MCF 10A (cell line): ENCODE data around the gene PAQR4. TPM values are rescaled to one million over a fixed set of nuclear protein-coding genes. Genes with fewer than 3 reads are reported as not detected.

Source experiments
- BruUV-seq: library from RNA; stranded (reverse); fragments of 400-500 nt; replicated peaks from 2 replicates; lab custom pipeline; 2021; lab: Mats Ljungman, UMichigan
- CTCF ChIA-PET: fragments of 300-600 bp; sonication (Branson Sonifier 250); formaldehyde crosslinking; extraction: SDS; loops from one replicate; lab custom pipeline; 2021; ENCODE audit warnings: antibody characterized with exemption, inconsistent platforms; lab: Yijun Ruan, JAX
- POLR2A ChIA-PET: fragments of 300-600, 350-650 bp; sonication (Branson Sonifier 250); formaldehyde crosslinking; extraction: SDS; loops from one replicate; lab custom pipeline; 2020; ENCODE audit warnings: antibody characterized with exemption, inconsistent platforms; lab: Yijun Ruan, JAX
- DNase-seq: peaks from one replicate; pipeline ENCODE4 v3.0.0-alpha.2; 2018; ENCODE audit not compliant: unreplicated experiment
- H3K27ac Mint-ChIP-seq: one replicate; pipeline ENCODE4 v1.8.0; 2022; ENCODE audit warnings: mild to moderate bottlenecking, low read depth, mixed read lengths; ENCODE audit not compliant: unreplicated experiment
- H3K27me3 Mint-ChIP-seq: one replicate; pipeline ENCODE4 v1.8.0; 2022; ENCODE audit warnings: mixed read lengths; ENCODE audit not compliant: insufficient read depth, unreplicated experiment
- H3K36me3 Mint-ChIP-seq: one replicate; pipeline ENCODE4 v1.8.0; 2022; ENCODE audit warnings: mild to moderate bottlenecking, moderate library complexity, mixed read lengths; ENCODE audit not compliant: insufficient read depth, unreplicated experiment
- H3K4me1 Mint-ChIP-seq: one replicate; pipeline ENCODE4 v1.8.0; 2022; ENCODE audit warnings: mixed read lengths; ENCODE audit not compliant: insufficient read depth, unreplicated experiment
- H3K4me3 Mint-ChIP-seq: one replicate; pipeline ENCODE4 v1.8.0; 2022; ENCODE audit warnings: mild to moderate bottlenecking, moderate library complexity, mixed read lengths; ENCODE audit not compliant: unreplicated experiment
- H3K9me3 Mint-ChIP-seq: one replicate; pipeline ENCODE4 v1.8.0; 2022; ENCODE audit warnings: mixed read lengths; ENCODE audit not compliant: unreplicated experiment
- CTCF ChIP-seq: fragments of 200-600 bp; IDR thresholded peaks from one replicate; pipeline ENCODE4 v1.8.0; 2022; ENCODE audit warnings: antibody characterized with exemption, mild to moderate bottlenecking; ENCODE audit not compliant: unreplicated experiment
- intact Hi-C: fragments of 100-400 bp; cut with micrococcal nuclease; formaldehyde crosslinking; loops from 2 replicates; pipeline ENCODE4 v1.14.1; 2022
- total RNA-seq: library from RNA; stranded (reverse); gene quantifications from 2 replicates; pipeline ENCODE4 v1.2.3, GENCODE V29; 2022

The PAQR4 gene
- total RNA-seq, 1 experiment from 2014 or later = 7.9 TPM

GRCh38 chr16:2924901-2925755, 44.0 kb upstream of the PAQR4 start:
- Mint-ChIP-seq H3K9me3 (no peaks in the 10 kb centered on the region), H3K36me3 (peaks cover 47% of the 10 kb centered on the region), H3K4me1 (peaks cover 12% of the 10 kb centered on the region), H3K27ac (no peak overlapping the region), H3K4me3 (no peak overlapping the region), H3K27me3 (no peaks in the 10 kb centered on the region)
- BruUV-seq = no TSS peak
- DNase-seq = no peak
- ChIA-PET POLR2A (interaction anchor here (1.5 kb wide), 1 partner anchor 9 kb away, joined by 3 read pairs; no protein-coding TSS in a partner anchor), CTCF (no interaction called here)
- intact Hi-C loops = loop anchor here (5.0 kb wide), 1 partner anchor 57 kb away; the partner anchor contains the start of gene PKMYT1
- no peak for TF ChIP-seq CTCF

GRCh38 chr16:2925951-2926649, 43.0 kb upstream of the PAQR4 start:
- Mint-ChIP-seq H3K36me3 (peaks cover 39% of the 10 kb centered on the region), H3K9me3 (no peaks in the 10 kb centered on the region), H3K27ac (no peak overlapping the region), H3K27me3 (no peaks in the 10 kb centered on the region), H3K4me3 (no peak overlapping the region), H3K4me1 (peaks cover 12% of the 10 kb centered on the region)
- intact Hi-C loops = loop anchor here (2.0 to 5.0 kb wide), 3 partner anchors 21 to 56 kb away; partner anchors contain the start of gene PKMYT1
- no peak for DNase-seq
- BruUV-seq = no TSS peak
- no peak for TF ChIP-seq CTCF
- POLR2A ChIA-PET = interaction anchor here (1.0 to 1.2 kb wide), 3 partner anchors 10 to 20 kb away, joined by 3 to 6 read pairs (median 5); partner anchors contain the start of gene FLYWCH1
- CTCF ChIA-PET = interaction anchor here (1.2 to 2.8 kb wide), 18 partner anchors 9 to 58 kb away, joined by 4 to 26 read pairs (median 5); partner anchors contain the start of gene FLYWCH1

GRCh38 chr16:2926650-2926999, 42.5 kb upstream of the PAQR4 start:
- Mint-ChIP-seq H3K4me3 (no peak overlapping the region), H3K27ac (peak overlapping the region; percentile 48), H3K27me3 (no peaks in the 10 kb centered on the region), H3K9me3 (no peaks in the 10 kb centered on the region), H3K36me3 (peaks cover 39% of the 10 kb centered on the region), H3K4me1 (peaks cover 12% of the 10 kb centered on the region)
- no TSS peak for BruUV-seq
- TF ChIP-seq CTCF = no peak
- CTCF ChIA-PET = interaction anchor here (1.2 to 2.8 kb wide), 18 partner anchors 9 to 58 kb away, joined by 4 to 26 read pairs (median 5); partner anchors contain the start of gene FLYWCH1
- intact Hi-C loops = loop anchor here (2.0 to 5.0 kb wide), 3 partner anchors 22 to 56 kb away; partner anchors contain the start of gene PKMYT1
- POLR2A ChIA-PET = interaction anchor here (0.7 to 1.3 kb wide), 8 partner anchors 10 to 244 kb away, joined by 3 to 6 read pairs (median 4); partner anchors contain the start of genes FLYWCH1 and KCTD5
- no peak for DNase-seq
